ENCODE results near the gene OVCH1.

Gene OVCH1, protein sequence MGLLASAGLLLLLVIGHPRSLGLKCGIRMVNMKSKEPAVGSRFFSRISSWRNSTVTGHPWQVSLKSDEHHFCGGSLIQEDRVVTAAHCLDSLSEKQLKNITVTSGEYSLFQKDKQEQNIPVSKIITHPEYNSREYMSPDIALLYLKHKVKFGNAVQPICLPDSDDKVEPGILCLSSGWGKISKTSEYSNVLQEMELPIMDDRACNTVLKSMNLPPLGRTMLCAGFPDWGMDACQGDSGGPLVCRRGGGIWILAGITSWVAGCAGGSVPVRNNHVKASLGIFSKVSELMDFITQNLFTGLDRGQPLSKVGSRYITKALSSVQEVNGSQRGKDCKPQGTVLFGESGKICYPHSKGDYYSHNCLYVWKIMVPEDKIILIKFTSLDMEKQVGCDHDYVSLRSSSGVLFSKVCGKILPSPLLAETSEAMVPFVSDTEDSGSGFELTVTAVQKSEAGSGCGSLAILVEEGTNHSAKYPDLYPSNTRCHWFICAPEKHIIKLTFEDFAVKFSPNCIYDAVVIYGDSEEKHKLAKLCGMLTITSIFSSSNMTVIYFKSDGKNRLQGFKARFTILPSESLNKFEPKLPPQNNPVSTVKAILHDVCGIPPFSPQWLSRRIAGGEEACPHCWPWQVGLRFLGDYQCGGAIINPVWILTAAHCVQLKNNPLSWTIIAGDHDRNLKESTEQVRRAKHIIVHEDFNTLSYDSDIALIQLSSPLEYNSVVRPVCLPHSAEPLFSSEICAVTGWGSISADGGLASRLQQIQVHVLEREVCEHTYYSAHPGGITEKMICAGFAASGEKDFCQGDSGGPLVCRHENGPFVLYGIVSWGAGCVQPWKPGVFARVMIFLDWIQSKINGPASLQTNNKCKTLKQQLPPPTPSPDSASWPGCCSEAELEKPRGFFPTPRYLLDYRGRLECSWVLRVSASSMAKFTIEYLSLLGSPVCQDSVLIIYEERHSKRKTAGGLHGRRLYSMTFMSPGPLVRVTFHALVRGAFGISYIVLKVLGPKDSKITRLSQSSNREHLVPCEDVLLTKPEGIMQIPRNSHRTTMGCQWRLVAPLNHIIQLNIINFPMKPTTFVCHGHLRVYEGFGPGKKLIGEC

DNA sequence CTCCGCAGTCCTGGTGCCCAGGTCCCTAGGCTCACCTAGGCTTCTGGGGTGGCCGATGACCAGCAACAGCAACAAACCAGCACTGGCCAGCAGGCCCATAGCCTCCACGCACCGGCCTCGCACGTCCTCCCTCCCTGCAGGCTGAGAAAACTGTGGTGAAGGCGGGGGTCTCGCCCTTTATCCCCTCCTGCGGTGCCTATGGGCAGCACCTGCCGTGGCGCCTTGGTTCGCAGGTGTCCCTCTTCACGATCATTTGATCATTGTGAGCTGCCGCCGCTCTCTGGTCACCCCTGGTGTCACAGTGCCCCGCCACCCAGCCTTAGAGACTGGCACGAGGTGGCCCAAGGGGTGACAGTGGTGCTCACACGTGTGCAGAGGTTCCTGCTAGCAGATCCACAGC, at the start of gene OVCH1:
Gene OVCH1, minus strand, starts transcription at position 99 of the 400 bp plus-strand sequence. Its CDS starts 0 bp downstream, at position 99.
- no peak within 1 kb of the TSS for H3K27ac Mint-ChIP-seq
- H3K4me3 Mint-ChIP-seq = no peak within 1 kb of the TSS
- H3K4me1 Mint-ChIP-seq (ENCODE audit: low read depth) = no peaks in the 10 kb centered on the region
- no peaks in the 10 kb centered on the region for H3K36me3 Mint-ChIP-seq
- H3K27me3 Mint-ChIP-seq = peaks cover 3% of the 10 kb centered on the region
- no peaks in the 10 kb centered on the region for H3K9me3 Mint-ChIP-seq (ENCODE audit: low read depth)

DNA sequence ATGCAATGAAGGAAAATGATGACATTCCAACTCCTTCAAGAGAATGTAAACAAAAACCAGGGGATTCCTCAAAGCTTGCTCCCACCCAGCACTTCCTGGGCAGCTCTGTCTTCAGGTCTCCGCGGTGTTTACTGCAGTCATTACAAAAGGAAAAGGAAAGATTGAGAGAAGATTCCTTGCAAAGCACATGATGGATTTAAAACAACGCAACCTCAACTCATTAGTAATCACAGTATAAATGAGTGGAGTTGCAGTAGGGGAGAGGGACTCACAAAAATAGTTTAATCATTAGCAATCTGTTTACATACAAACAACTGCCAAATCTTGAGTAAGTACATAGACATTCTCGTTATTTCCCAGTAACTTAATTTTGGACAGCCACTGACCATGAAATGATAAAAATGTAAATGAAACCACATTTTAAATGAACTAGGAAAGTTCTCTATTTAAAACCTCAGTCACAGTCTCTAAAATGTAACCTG, 49.7 kb upstream of the OVCH1 start:
- peaks cover 6% of the 10 kb centered on the region for H3K27me3 Mint-ChIP-seq
- no peaks in the 10 kb centered on the region for H3K36me3 Mint-ChIP-seq
- no peaks in the 10 kb centered on the region for H3K4me1 Mint-ChIP-seq (ENCODE audit: low read depth)
- no peak overlapping the region for H3K27ac Mint-ChIP-seq
- H3K9me3 Mint-ChIP-seq (ENCODE audit: low read depth) = no peaks in the 10 kb centered on the region
- no peak overlapping the region for H3K4me3 Mint-ChIP-seq

DNA sequence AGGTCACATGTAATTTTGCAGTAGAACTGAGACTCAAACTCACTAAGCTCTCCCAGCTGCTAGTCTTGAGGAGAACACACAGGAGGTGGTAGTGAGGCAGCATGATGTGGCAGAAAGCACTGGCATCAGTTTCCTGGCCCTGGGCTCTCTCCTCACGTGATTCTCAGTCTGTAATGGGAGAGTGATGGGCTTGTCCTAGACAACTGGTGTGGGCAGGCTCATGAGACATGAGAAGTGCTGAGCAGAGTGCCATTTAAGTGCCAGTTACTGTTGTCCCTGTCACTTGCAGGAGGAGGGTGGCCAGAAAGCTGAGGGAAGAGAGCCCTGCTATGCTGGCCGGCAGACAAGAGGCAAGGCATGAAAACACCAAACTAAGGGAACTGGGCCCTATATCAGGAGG, 48.5 kb upstream of the OVCH1 start:
- H3K4me1 Mint-ChIP-seq (ENCODE audit: low read depth) = no peaks in the 10 kb centered on the region
- no peaks in the 10 kb centered on the region for H3K9me3 Mint-ChIP-seq (ENCODE audit: low read depth)
- no peak overlapping the region for H3K27ac Mint-ChIP-seq
- no peak overlapping the region for H3K4me3 Mint-ChIP-seq
- H3K36me3 Mint-ChIP-seq = no peaks in the 10 kb centered on the region
- peaks cover 6% of the 10 kb centered on the region for H3K27me3 Mint-ChIP-seq

DNA sequence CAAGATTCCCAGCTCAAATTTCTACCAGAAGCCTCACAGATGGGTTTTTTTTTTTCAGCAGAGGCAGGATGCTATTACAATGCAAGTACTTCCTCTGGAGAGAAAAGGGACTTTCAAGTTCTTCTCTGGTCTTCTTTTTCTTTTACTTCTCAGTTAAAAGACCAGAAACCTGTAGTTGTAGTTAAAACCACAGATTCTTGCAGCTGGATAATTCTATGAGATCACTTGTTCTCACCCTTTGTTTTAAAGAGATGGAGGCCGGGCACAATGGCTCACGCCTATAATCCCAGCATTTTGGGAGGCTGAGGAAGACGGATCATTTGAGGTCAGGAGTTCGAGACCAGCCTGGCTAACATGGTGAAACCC, 47.6 kb upstream of the OVCH1 start:
- Mint-ChIP-seq H3K27me3 (peaks cover 6% of the 10 kb centered on the region), H3K36me3 (no peaks in the 10 kb centered on the region), H3K4me1 (ENCODE audit: low read depth) (no peaks in the 10 kb centered on the region), H3K9me3 (ENCODE audit: low read depth) (no peaks in the 10 kb centered on the region), H3K4me3 (no peak overlapping the region), H3K27ac (no peak overlapping the region)

DNA sequence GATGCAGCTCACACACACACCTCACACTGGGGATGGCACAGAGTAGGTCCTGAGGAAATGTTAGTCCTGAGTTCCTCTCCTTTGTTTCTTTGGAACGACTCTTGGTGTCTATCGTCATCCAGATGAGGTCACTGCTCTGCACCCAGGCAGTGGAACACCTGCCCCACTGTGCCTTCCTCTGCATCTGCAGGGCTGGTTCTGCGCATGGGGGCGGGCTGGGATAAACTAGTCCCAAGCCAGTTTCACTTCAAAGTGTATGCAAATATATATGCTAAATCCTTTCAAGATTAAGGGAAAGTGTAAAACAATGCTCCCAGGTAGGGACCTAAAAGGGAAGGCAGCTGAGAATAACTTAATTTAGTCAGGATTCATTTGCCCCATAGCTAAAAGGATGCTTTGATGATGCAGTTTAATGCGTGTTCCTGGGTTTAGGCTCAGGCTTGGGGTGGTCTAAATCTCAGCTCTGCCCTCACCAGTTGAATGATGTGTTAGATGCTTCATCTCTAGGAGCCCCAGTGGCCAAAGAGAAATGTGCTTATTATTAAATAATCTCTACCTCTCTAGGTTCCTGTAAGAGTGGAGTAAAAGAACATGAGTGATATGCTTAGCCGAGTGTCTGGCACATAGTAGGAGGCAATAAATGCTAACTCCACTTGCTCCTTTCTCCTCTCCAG, 47.1 kb upstream of the OVCH1 start:
- no peak overlapping the region for H3K27ac Mint-ChIP-seq
- no peak overlapping the region for H3K4me3 Mint-ChIP-seq
- H3K9me3 Mint-ChIP-seq (ENCODE audit: low read depth) = no peaks in the 10 kb centered on the region
- no peaks in the 10 kb centered on the region for H3K36me3 Mint-ChIP-seq
- H3K27me3 Mint-ChIP-seq = peaks cover 6% of the 10 kb centered on the region
- no peaks in the 10 kb centered on the region for H3K4me1 Mint-ChIP-seq (ENCODE audit: low read depth)

DNA sequence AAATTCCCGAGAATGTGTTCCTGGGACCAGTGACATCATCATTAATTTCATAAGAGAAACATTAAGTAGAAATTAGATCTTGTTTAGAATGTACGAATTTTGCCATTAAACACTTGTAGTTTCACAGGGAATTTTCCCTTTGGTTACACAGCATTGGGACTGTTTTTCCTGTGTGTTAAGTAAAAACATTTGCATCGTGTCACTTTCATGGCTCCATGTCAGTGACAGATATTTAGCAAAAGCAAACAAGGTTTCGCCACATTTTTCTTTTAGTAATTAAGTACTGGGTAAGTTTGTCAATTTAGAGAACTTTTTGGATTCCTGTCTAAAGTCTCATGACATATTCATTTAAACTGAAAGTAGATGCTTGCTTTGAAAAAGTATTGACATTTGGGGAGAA, 45.5 kb upstream of the OVCH1 start:
- H3K27me3 Mint-ChIP-seq = peaks cover 6% of the 10 kb centered on the region
- H3K36me3 Mint-ChIP-seq = no peaks in the 10 kb centered on the region
- H3K9me3 Mint-ChIP-seq (ENCODE audit: low read depth) = no peaks in the 10 kb centered on the region
- no peak overlapping the region for H3K27ac Mint-ChIP-seq
- no peaks in the 10 kb centered on the region for H3K4me1 Mint-ChIP-seq (ENCODE audit: low read depth)
- no peak overlapping the region for H3K4me3 Mint-ChIP-seq

DNA sequence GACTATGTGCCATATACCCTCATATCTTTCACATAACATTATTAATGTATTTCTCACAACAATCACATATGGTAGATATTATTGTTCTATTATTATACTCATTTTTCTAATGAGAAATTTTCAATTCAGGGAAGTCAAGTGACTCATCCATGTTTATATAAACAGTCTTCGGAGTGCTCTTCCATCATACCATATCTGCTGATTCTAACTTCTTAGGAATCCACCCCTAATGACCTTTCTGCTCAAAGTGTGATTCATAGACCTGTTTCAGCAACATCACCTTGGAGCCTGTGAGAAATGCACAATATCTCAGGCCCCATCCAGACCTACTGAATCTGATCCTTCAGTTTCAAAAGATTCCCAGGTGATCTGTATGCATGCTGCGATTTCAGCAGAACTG, 39.8 kb upstream of the OVCH1 start:
- H3K9me3 Mint-ChIP-seq (ENCODE audit: low read depth) = no peaks in the 10 kb centered on the region
- no peaks in the 10 kb centered on the region for H3K36me3 Mint-ChIP-seq
- no peak overlapping the region for H3K4me3 Mint-ChIP-seq
- peaks cover 9% of the 10 kb centered on the region for H3K27me3 Mint-ChIP-seq
- no peak overlapping the region for H3K27ac Mint-ChIP-seq
- no peaks in the 10 kb centered on the region for H3K4me1 Mint-ChIP-seq (ENCODE audit: low read depth)

DNA sequence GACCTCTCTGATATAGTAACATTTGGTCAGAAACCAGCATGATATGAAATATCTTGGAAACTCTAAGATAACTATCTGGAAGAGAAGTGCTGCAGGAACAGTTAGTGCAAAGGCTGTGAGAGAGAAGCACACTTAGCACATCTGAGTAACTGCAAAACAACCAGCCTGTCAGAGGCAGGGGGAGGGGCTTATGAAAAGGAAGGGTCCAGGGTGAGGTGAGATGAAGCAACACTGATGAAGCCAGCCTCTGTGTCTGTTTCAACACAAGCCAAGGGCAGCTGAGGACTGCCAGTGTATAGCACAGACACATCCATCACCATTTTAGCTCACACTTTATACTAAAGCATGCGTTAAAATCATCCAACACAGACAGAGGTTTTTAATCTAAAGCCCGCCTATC, 37.4 kb upstream of the OVCH1 start:
- H3K27ac Mint-ChIP-seq = no peak overlapping the region
- peaks cover 16% of the 10 kb centered on the region for H3K27me3 Mint-ChIP-seq
- no peaks in the 10 kb centered on the region for H3K4me1 Mint-ChIP-seq (ENCODE audit: low read depth)
- H3K36me3 Mint-ChIP-seq = no peaks in the 10 kb centered on the region
- H3K4me3 Mint-ChIP-seq = no peak overlapping the region
- no peaks in the 10 kb centered on the region for H3K9me3 Mint-ChIP-seq (ENCODE audit: low read depth)

DNA sequence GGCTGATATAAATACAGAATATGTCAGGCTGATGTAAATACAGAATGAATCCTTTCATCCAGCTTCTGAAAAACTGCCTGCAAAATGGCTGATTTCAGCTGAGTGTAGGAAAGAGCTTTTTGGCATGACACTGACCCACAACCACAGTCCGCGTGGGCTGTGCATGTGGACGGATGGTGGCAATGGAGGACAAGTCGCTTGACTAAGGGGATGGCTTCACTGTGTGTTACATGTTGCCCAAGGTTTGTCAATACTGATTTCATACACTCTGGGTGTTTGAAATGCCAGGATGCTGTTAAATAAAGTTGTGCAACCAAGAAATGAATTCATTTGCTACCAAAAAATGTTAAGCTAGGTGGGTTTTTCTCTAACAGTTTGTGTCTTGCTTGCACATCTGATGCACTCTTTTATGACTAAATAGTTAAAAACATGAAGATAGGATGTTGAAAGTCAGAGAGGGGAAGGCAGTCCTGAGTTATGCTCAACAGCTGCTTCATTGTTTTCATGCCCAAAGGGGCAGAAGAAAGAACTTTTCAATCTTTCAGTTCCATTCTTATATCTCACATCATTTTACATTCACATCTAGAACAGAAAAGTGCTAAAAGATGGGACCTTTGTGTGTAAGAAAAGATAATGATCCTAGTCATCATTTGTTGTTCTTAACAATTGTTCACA, 36.5 kb upstream of the OVCH1 start:
- peaks cover 20% of the 10 kb centered on the region for H3K27me3 Mint-ChIP-seq
- no peak overlapping the region for H3K4me3 Mint-ChIP-seq
- no peaks in the 10 kb centered on the region for H3K9me3 Mint-ChIP-seq (ENCODE audit: low read depth)
- no peak overlapping the region for H3K27ac Mint-ChIP-seq
- H3K4me1 Mint-ChIP-seq (ENCODE audit: low read depth) = no peaks in the 10 kb centered on the region
- H3K36me3 Mint-ChIP-seq = no peaks in the 10 kb centered on the region

DNA sequence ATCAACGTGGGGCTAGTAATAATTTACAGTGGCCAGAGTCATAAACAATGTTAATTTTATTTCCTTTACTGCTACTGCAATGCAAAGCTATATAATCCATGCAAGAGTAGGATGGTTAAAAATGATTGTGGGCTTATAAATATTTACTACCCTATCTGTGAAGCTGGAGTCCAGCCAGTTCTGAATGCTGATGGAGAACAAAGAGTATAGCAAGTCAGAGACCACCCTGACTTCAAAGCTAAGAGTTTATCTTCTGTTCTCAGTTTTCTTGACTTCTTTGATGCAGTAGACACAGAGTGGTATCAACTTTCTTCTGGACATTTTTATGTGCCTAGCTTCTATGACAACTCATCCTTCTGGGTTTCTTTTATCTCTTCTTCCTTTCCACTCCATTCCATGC, 34.0 kb upstream of the OVCH1 start:
- Mint-ChIP-seq H3K4me1 (ENCODE audit: low read depth) (no peaks in the 10 kb centered on the region), H3K27me3 (peaks cover 22% of the 10 kb centered on the region), H3K4me3 (no peak overlapping the region), H3K27ac (no peak overlapping the region), H3K36me3 (no peaks in the 10 kb centered on the region), H3K9me3 (ENCODE audit: low read depth) (no peaks in the 10 kb centered on the region)

DNA sequence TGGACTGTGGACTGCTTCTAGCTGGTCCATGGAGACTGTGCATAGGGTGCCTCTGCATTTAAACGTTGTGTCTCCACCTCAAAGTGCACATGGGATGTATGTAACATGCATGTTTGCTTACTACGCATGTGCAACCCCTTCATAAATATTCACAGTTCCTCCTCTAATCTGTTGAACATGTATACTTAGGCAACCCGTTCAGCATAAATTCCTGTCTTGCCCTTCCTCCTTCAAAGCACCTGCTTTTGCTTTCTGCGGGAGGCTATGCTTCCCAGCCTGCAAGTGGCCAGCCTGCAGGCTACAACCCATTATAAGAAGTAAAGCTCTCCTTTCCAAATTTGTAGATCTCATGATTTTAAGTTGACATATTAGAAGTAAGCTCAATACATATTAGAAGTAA, 33.0 kb upstream of the OVCH1 start:
- Mint-ChIP-seq H3K36me3 (no peaks in the 10 kb centered on the region), H3K9me3 (ENCODE audit: low read depth) (no peaks in the 10 kb centered on the region), H3K4me3 (no peak overlapping the region), H3K4me1 (ENCODE audit: low read depth) (no peaks in the 10 kb centered on the region), H3K27me3 (peaks cover 22% of the 10 kb centered on the region), H3K27ac (no peak overlapping the region)

DNA sequence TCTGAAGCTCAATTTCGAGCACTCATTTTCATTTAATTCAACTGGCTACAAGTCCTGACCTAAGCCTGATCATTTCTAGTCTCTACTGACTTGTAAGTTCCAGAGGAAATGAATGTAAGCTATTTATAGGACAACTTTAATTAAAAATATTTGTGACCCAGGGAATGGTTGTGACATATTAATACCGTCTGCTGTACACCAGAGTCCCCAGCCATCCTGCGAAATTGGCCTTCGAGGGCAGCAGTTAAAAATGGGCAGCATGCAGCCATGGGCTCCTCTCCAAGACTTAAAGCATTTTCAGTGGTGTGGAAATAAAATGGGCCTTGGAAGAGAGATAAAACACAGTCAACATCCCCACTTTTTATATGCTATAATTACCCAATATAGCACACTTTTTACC, 30.7 kb upstream of the OVCH1 start:
- H3K36me3 Mint-ChIP-seq = no peaks in the 10 kb centered on the region
- no peak overlapping the region for H3K4me3 Mint-ChIP-seq
- H3K27me3 Mint-ChIP-seq = peaks cover 18% of the 10 kb centered on the region
- H3K4me1 Mint-ChIP-seq (ENCODE audit: low read depth) = no peaks in the 10 kb centered on the region
- no peaks in the 10 kb centered on the region for H3K9me3 Mint-ChIP-seq (ENCODE audit: low read depth)
- no peak overlapping the region for H3K27ac Mint-ChIP-seq

DNA sequence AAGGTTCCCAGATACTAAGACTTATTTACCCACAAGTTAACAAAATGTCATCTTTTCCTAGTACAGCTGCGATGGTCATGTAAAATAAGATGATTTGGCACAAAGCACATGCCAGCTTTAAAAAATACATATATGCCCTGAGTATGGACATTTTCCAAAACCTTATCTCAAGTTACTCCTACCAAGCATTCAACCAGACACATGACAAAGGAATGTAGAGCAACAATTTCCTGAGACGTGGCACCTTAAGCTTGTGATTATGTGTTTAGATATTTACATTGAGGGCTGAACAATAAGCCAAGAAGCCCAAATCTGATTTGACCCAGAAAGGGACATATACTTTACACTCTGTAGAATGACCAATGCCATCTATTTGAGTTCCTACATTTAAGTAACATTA, 24.5 kb upstream of the OVCH1 start:
- H3K36me3 Mint-ChIP-seq = no peaks in the 10 kb centered on the region
- H3K27me3 Mint-ChIP-seq = no peaks in the 10 kb centered on the region
- no peak overlapping the region for H3K27ac Mint-ChIP-seq
- no peaks in the 10 kb centered on the region for H3K9me3 Mint-ChIP-seq (ENCODE audit: low read depth)
- no peaks in the 10 kb centered on the region for H3K4me1 Mint-ChIP-seq (ENCODE audit: low read depth)
- H3K4me3 Mint-ChIP-seq = no peak overlapping the region

DNA sequence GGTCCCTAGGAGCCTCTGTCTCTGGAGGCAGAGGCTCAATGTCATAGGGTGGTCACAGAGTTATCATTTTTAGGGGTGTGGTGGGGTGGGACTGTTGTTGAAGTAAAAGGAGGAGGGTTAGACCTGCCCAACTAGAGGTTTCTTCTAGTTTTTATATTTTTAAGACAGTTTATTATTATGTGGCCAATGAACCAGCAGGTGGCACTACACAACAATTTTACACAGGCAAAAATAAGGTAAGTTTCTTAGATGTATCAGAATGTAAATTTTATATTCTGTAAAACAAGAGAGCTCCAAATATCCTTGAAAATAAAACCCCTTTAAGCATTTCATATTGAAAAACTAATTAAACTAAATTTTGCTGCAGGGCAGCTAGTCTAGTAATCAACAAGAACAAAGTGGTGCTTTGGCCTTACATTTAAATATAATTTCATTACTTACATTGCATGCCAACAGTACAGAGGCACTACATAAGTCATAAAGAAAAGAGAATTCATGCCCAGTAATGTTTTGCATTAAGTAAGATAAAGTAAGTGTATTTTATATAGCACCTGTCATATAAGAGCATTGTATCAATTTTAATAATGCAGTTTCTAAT, 22.2 kb upstream of the OVCH1 start:
- H3K27ac Mint-ChIP-seq = no peak overlapping the region
- no peaks in the 10 kb centered on the region for H3K4me1 Mint-ChIP-seq (ENCODE audit: low read depth)
- H3K36me3 Mint-ChIP-seq = no peaks in the 10 kb centered on the region
- no peaks in the 10 kb centered on the region for H3K9me3 Mint-ChIP-seq (ENCODE audit: low read depth)
- peaks cover 1% of the 10 kb centered on the region for H3K27me3 Mint-ChIP-seq
- H3K4me3 Mint-ChIP-seq = no peak overlapping the region

Measured in activated naive CD8-positive, alpha-beta T cell (primary cell).